WTC11 (cell line): ENCODE measurements around the gene ECT2. TPM values are rescaled to one million over a fixed set of nuclear protein-coding genes. Genes with fewer than 3 reads are reported as not detected.

Source experiments
- ATAC-seq: fragments of 200-7000 bp; cut with Tn5 transposase; 2 replicates; pipeline ENCODE4 v1.10.0; 2021; ENCODE audit warnings: mild to moderate bottlenecking, moderate library complexity
- CTCF ChIA-PET: fragments of 300-600 bp; sonication (Branson Sonifier 250); formaldehyde crosslinking; loops from one replicate; lab custom pipeline; 2021; ENCODE audit warnings: antibody characterized with exemption; lab: Charles Lee
- POLR2A ChIA-PET: fragments of 350-600 bp; sonication (Branson Sonifier 250); formaldehyde crosslinking; loops from one replicate; lab custom pipeline; 2021; ENCODE audit warnings: antibody characterized with exemption; lab: Charles Lee
- DNase-seq: peaks from one replicate; pipeline ENCODE4 v3.0.0; 2021; ENCODE audit warnings: low spot score
- H3K27ac Mint-ChIP-seq: 2 replicates; pipeline ENCODE4 v1.8.0; 2021; ENCODE audit warnings: mixed read lengths
- H3K27me3 Mint-ChIP-seq: 2 replicates; pipeline ENCODE4 v1.8.0; 2021; ENCODE audit warnings: low read depth, mild to moderate bottlenecking, moderate library complexity, mixed read lengths
- H3K36me3 Mint-ChIP-seq: 2 replicates; pipeline ENCODE4 v1.8.0; 2021; ENCODE audit warnings: mixed read lengths
- H3K4me1 Mint-ChIP-seq: 2 replicates; pipeline ENCODE4 v1.8.0; 2022; ENCODE audit warnings: mixed read lengths
- H3K4me3 Mint-ChIP-seq: 2 replicates; pipeline ENCODE4 v1.8.0; 2021; ENCODE audit warnings: mild to moderate bottlenecking, moderate library complexity, mixed read lengths
- H3K9me3 Mint-ChIP-seq: 2 replicates; pipeline ENCODE4 v1.8.0; 2021; ENCODE audit warnings: mixed read lengths
- AFF4 ChIP-seq: sonication (generic); formaldehyde crosslinking; IDR thresholded peaks from 2 replicates; pipeline ENCODE4 v1.8.1; 2023; ENCODE audit warnings: mild to moderate bottlenecking, missing genetic modification reagents, borderline replicate concordance
- CBFB ChIP-seq: sonication (generic); formaldehyde crosslinking; IDR thresholded peaks from 2 replicates; pipeline ENCODE4 v1.8.1; 2022; ENCODE audit warnings: mild to moderate bottlenecking, low read depth, missing genetic modification reagents
- ETV6 ChIP-seq: sonication (generic); formaldehyde crosslinking; IDR thresholded peaks from 2 replicates; pipeline ENCODE4 v1.8.1; 2022; ENCODE audit warnings: mild to moderate bottlenecking, missing genetic modification reagents
- GABPB1 ChIP-seq: sonication (generic); formaldehyde crosslinking; IDR thresholded peaks from 2 replicates; pipeline ENCODE4 v1.8.1; 2023; ENCODE audit warnings: mild to moderate bottlenecking, missing genetic modification reagents
- HMGXB4 ChIP-seq: sonication (generic); formaldehyde crosslinking; IDR thresholded peaks from 2 replicates; pipeline ENCODE4 v1.8.1; 2023; ENCODE audit warnings: mild to moderate bottlenecking, moderate library complexity, missing genetic modification reagents
- MYBL2 ChIP-seq: sonication (generic); formaldehyde crosslinking; IDR thresholded peaks from 2 replicates; pipeline ENCODE4 v1.8.1; 2023; ENCODE audit warnings: mild to moderate bottlenecking, moderate library complexity, missing genetic modification reagents
- NFATC4 ChIP-seq: fragments of 250-450 bp; sonication (Bioruptor Pico); IDR thresholded peaks from 2 replicates; pipeline ENCODE4 v1.9.0; 2021; ENCODE audit warnings: mild to moderate bottlenecking
- NFYB ChIP-seq: sonication (generic); formaldehyde crosslinking; conservative IDR thresholded peaks from 2 replicates; pipeline ENCODE4 v1.8.0; 2022; ENCODE audit warnings: low read depth, missing genetic modification reagents
- NR3C1 ChIP-seq: sonication (generic); formaldehyde crosslinking; conservative IDR thresholded peaks from 2 replicates; pipeline ENCODE4 v1.8.1; 2023; ENCODE audit warnings: low read depth, mild to moderate bottlenecking, missing genetic modification reagents
- RELA ChIP-seq: sonication (generic); formaldehyde crosslinking; IDR thresholded peaks from 2 replicates; pipeline ENCODE4 v1.8.1; 2022; ENCODE audit warnings: missing genetic modification reagents, mild to moderate bottlenecking, borderline replicate concordance
- SMAD3 ChIP-seq: sonication (generic); formaldehyde crosslinking; IDR thresholded peaks from 2 replicates; pipeline ENCODE4 v1.8.0; 2022; ENCODE audit warnings: missing genetic modification reagents, mild to moderate bottlenecking, borderline replicate concordance
- SMAD4 ChIP-seq: sonication (generic); formaldehyde crosslinking; IDR thresholded peaks from 2 replicates; pipeline ENCODE4 v1.8.0; 2022; ENCODE audit warnings: mild to moderate bottlenecking, missing genetic modification reagents
- SP1 ChIP-seq: sonication (generic); formaldehyde crosslinking; conservative IDR thresholded peaks from 2 replicates; pipeline ENCODE4 v1.8.1; 2022; ENCODE audit warnings: missing genetic modification reagents
- STAT6 ChIP-seq: sonication (generic); formaldehyde crosslinking; conservative IDR thresholded peaks from 2 replicates; pipeline ENCODE4 v1.8.1; 2023; ENCODE audit warnings: mild to moderate bottlenecking, low read depth, missing genetic modification reagents, moderate library complexity
- ZNF232 ChIP-seq: sonication (generic); formaldehyde crosslinking; IDR thresholded peaks from 2 replicates; pipeline ENCODE4 v1.8.0; 2022; ENCODE audit warnings: mild to moderate bottlenecking, missing genetic modification reagents
- ZNF416 ChIP-seq: fragments of 250-450 bp; sonication (Bioruptor Pico); IDR thresholded peaks from 2 replicates; pipeline ENCODE4 v1.9.0; 2021; ENCODE audit warnings: mild to moderate bottlenecking, inconsistent platforms
- ZNF532 ChIP-seq: fragments of 250-450 bp; sonication (Bioruptor Pico); IDR thresholded peaks from 2 replicates; pipeline ENCODE4 v1.9.0; 2021; ENCODE audit warnings: mild to moderate bottlenecking, borderline replicate concordance
- total RNA-seq: library from RNA; stranded (reverse); gene quantifications from 3 replicates; pipeline ENCODE4 v1.2.3, GENCODE V29; 2021

ECT2 gene
- total RNA-seq, 1 experiment from 2014 or later, result 97.7 TPM

GRCh38 chr3:172750368-172751174, at the start of gene ECT2 (continued):
- TF ChIP-seq ETV6 (CRISPR knock-in tag) (0 out of 2 replicates have a peak, but pooled peaks have one; percentile 47), HMGXB4 (CRISPR knock-in tag) (peak; percentile 33; the same call in 1 of the 2 replicates)

- TF ChIP-seq ZNF232 (CRISPR knock-in tag) (no peak), AFF4 (no peak), NR3C1 (CRISPR knock-in tag) (no peak), CBFB (CRISPR knock-in tag) (no peak), ETV6 (CRISPR knock-in tag) (no peak), STAT6 (CRISPR knock-in tag) (no peak), SP1 (CRISPR knock-in tag) (no peak), ZNF532 (CRISPR knock-in tag) (no peak), RELA (CRISPR knock-in tag) (no peak), NFYB (CRISPR knock-in tag) (no peak), SMAD4 (no peak), MYBL2 (no peak), NFATC4 (CRISPR knock-in tag) (no peak), ZNF416 (CRISPR knock-in tag) (no peak), GABPB1 (CRISPR knock-in tag) (no peak), SMAD3 (CRISPR knock-in tag) (no peak)
- ChIA-PET CTCF (interaction anchor here (1.2 to 2.0 kb wide), 3 partner anchors 10 to 28 kb away, joined by 3 to 11 read pairs (median 10); partner anchors contain the start of gene NCEH1), POLR2A (interaction anchor here (0.6 to 0.7 kb wide), 2 partner anchors 9 to 84 kb away, joined by 3 to 6 read pairs; no protein-coding TSS in a partner anchor)
- no peak overlapping the region for H3K27ac Mint-ChIP-seq
- H3K4me1 Mint-ChIP-seq, result peaks cover 17% of the 10 kb centered on the region
- no peak for DNase-seq
- no peaks in the 10 kb centered on the region for H3K36me3 Mint-ChIP-seq
- H3K27me3 Mint-ChIP-seq, result no peaks in the 10 kb centered on the region
- H3K9me3 Mint-ChIP-seq, result no peaks in the 10 kb centered on the region
- no peak for ATAC-seq
- H3K4me3 Mint-ChIP-seq, result no peak overlapping the region
Observed at GRCh38 chr3:172700936-172701455, 49.5 kb upstream of the ECT2 start.
